Neural cell (in vitro differentiated cells): ENCODE results near the gene UBE2QL1.

Experiments
- EP300 ChIP-seq: fragments of 450-650 bp; conservative IDR thresholded peaks from 2 replicates; pipeline ENCODE4 v1.6.1; 2014; ENCODE audit warnings: antibody characterized with exemption, mild to moderate bottlenecking, moderate library complexity; ENCODE audit not compliant: poor library complexity, severe bottlenecking
- EZH2 ChIP-seq: fragments of 200-600, 300-800 bp; shearing (Covaris generic), sonication (generic); IDR thresholded peaks from 2 replicates; pipeline ENCODE4 v1.6.1; 2014; ENCODE audit warnings: antibody characterized with exemption, low read length, borderline replicate concordance, mild to moderate bottlenecking; ENCODE audit not compliant: insufficient read depth, poor library complexity, severe bottlenecking
- SMC3 ChIP-seq: fragments of 450-650 bp; conservative IDR thresholded peaks from 2 replicates; pipeline ENCODE4 v1.6.1; 2014; ENCODE audit warnings: antibody characterized with exemption, mild to moderate bottlenecking, moderate library complexity; ENCODE audit not compliant: poor library complexity
- TF ChIP-seq, protein P1 (sequence below): fragments of 450-650 bp; IDR thresholded peaks from 2 replicates; pipeline ENCODE4 v1.5.1; 2014; ENCODE audit warnings: antibody characterized with exemption, mild to moderate bottlenecking, moderate library complexity; ENCODE audit not compliant: poor library complexity, severe bottlenecking

DNA sequence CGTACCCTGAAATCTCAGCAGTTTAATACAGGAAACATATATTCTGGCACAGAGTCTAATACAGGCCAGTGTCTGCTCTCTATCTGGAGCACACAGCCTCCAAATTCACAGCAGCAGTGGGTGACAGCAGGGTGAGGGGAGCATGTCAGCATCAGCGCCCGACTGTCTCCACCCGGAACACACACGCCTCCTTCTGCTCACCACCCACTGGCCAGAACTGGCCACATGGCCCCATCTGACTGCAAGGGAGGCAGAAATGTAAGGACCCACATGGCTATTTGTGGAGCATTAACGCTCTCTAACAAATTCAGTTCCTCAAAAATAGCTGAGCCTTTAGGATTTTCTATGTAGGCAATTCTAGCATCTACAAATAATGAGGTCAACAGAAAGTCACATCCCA, 24.6 kb downstream of the UBE2QL1 start:
- TF ChIP-seq EZH2 (no peak), EP300 (no peak), SMC3 (no peak)
- TF ChIP-seq, protein P1, sequence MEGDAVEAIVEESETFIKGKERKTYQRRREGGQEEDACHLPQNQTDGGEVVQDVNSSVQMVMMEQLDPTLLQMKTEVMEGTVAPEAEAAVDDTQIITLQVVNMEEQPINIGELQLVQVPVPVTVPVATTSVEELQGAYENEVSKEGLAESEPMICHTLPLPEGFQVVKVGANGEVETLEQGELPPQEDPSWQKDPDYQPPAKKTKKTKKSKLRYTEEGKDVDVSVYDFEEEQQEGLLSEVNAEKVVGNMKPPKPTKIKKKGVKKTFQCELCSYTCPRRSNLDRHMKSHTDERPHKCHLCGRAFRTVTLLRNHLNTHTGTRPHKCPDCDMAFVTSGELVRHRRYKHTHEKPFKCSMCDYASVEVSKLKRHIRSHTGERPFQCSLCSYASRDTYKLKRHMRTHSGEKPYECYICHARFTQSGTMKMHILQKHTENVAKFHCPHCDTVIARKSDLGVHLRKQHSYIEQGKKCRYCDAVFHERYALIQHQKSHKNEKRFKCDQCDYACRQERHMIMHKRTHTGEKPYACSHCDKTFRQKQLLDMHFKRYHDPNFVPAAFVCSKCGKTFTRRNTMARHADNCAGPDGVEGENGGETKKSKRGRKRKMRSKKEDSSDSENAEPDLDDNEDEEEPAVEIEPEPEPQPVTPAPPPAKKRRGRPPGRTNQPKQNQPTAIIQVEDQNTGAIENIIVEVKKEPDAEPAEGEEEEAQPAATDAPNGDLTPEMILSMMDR = no peak
